Measurements from ENCODE around the gene RILPL2.
A peak's percentile ranks its signal among the peaks of the same experiment; 100 is the strongest.
"Not testable (repeated sequence)": the region's sequence is repeated elsewhere in the genome, so short reads cannot be mapped to it uniquely, and the experiment has no call there.

The RILPL2 gene

DNA sequence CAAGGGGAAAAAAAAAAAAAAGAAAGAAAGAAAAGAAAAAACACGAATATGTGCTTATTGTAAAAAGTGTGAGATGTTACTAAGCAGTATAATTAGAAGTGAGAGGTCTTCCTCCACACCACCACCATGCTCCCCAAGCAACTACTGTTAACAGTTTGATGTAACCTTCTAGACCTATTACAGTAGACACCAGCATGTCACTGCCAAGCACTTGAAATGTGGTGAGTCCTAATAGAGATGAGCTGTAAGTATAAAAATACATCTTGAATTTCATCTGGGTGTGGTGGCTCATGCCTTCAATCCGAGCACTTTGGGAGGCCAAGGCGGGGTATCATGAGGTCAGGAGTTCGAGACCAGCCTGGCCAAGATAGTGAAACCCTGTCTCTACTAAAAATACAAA lies 13.4 kb upstream of the RILPL2 start:
- no peak for DNase-seq (ENCODE audit: low spot score)

DNA sequence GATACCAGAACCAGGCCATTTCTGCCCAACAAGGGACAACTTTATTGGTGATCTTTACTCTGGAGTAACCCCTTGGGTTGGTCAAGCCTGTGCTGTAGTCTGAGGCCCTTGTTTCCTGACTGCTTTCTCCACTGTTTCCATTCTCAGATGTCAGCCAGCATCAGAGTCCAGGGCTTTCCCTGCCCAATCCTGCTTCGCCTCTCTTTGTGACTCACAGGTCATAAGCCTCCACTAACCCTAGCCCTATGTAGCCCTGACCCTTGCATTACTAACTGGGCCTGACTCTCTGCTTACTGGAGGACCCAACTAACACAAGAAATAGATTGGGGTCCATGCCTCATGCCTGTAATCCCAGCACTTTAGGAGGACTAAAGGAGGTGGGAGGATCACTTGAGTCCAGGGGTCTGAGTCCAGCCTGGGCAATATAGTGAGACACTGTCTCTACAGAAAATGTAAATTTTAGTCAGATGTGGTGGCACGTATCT lies 12.8 kb upstream of the RILPL2 start:
- DNase-seq (ENCODE audit: low spot score): no peak

DNA sequence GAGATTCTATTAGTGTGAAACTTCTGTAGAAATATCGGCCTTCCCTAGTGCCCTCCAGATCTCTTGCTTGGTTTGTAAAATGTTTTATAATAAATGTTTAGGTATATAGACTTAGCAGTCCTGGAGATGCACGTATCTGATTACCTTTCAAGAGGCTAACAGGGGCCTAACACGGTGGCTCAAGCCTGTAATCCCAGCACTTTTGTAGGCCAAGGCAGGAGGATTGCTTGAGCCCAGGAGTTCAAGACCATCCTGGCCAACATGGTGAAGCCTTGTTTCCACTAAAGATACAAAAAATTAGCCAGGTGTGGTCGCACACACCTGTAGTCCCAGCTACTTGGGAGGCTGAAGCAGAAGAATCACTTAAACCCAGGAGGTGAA lies 9.8 kb upstream of the RILPL2 start:
- DNase-seq (ENCODE audit: low spot score): no peak

DNA sequence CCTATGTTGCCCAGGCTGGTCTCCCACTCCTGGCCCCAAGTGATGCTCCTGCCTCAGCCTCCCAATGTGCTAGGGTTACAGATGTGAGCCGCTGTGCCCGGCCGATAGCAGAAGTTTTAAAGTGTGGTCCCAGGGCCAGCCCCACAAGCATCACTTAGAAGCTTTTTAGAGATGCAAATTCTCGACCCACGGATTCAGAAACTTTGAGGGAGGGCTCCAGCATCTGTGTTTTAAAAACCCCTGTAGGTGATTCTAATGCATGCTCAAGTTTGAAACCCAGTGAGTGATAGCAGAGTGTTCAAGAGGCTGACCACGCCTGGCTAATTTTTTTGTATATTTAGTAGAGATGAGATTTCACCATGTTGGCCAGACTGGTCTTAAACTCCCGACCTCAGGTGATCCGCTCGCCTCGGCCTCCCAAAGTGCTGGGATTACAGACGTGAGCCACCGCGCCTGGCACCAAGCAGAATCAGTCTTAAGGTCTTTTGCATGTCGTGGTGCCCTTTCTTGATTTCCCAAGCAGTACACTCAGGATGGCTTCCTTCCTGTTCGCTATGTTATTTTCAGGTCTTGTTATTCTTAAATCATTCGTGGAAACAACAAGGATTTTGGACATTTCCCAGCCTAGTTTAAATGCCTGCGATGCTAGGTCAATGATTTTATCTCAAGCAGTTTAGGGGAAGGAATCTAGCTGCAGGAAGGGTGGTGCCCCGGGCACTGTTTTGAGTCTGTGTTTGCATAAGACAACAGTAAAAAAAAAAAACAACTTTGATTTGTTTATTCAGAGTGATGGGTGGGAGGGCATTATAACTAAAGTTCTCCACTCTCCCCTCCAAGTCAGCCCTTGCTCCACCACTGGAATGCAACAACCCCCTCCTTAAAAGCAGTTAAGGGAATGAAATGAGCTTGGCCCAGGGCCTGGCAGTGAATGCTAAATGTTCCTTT lies 9.2 kb upstream of the RILPL2 start:
- no peak for DNase-seq (ENCODE audit: low spot score)

DNA sequence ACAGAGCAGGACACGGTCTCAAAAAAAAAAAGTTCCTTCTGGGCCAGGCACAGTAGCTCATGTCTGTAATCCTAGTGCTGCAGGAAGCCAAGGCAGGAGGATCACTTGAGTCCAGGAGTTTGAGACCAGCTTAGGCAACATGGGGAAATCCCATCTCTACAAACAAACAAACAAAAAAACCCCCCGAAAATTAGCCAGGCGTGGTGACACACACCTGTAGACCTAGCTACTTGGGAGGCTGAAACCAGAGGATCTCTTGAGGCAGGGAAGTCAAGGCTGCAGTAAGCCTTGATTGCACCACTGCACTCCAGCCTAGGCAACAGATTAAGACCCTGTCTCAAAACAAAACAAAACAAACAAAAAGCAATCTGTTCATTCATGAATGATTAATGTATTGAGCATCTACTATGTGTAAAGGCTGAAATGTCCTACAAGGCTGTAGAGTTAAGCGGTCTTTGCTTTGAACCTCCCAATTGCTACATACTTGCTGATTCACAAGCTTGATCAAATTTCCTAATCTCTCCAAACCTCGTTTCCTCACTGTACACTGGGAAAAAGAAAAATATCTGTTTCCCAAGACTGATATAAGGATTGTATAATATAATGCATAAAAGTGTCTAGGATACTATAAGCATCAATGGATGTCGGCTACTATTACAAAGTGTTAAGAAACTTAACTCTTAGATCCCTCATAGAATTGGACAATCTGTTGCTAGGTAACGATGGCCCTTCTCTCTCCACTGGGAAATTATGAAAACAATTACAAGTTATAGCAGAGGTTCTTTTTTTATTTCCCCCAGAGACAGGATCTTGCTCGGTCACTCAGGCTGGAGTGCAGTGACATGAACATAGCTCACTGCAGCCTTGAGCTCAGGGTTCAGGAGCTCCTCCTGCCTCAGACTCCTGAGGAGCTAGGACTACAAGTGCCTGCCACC lies 7.9 kb upstream of the RILPL2 start:
- DNase-seq (ENCODE audit: low spot score): no peak

DNA sequence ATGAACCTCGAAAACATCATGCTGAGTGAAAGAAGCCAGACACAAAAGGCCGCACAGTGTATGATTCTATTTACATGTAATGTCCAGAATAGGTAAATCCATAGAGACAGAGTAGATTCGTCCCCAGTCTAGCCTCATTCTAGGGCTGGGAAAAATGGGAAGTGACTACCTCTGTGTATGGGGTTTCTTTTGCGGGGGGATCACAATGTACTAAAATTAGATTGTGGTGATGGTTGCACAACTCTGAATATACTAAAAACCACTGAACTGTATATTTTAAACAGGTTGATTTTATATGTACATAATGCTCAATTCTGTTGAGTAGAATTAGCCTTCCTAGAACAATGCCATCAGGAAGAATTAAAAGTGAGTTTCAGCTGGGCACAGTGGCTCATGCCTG lies 6.3 kb upstream of the RILPL2 start:
- no peak for DNase-seq (ENCODE audit: low spot score)

DNA sequence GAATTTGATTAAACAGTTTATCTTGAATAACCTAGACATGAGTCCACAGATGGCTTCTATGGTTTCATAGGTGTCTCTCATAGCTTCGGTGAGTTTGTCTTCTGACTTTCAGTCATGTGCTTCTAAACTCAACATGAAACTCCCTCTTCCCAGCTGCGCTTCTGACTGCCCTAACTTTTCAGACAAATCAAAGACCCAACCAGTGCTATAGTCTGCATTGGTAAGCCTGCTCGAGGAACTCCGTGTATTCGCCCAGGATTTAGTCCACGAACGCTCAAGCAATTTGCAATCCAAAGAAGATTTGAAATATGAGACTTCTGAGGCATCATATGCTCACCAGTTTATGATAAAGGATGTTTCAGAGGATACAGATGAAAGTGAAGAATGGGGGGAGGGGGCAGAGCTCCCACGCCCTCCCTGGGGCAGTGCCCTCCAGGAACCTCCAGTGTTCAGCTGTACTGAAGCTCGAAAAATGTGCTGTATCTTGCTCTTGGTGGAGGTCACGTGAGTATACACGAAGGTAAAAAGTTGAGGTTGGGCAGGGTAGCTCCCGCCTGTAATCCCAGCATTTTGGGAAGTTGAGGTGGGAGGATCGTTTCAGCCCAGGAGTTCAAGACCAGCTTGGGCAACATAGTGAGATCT lies 5.2 kb upstream of the RILPL2 start:
- no peak for DNase-seq (ENCODE audit: low spot score)

DNA sequence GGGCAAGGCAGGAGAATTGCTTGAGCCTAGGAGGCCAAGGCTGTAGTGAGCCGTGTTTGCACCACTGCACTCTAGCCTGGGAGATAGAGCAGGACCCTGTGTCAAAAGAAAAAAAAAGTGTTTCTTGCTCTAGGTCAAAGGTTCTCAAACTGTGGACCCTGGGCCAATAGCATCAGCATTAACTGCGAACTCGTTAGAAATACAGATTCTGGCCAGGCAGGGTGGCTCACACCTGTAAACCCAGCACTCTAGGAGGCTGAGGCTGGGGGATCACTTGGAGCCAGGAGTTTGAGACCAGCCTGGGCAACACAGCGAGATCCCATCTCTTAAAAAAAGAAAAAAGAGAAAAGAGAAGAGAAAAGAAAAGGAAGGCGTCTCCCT lies 858 bp downstream of the RILPL2 start:
- DNase-seq (ENCODE audit: low spot score): no peak

DNA sequence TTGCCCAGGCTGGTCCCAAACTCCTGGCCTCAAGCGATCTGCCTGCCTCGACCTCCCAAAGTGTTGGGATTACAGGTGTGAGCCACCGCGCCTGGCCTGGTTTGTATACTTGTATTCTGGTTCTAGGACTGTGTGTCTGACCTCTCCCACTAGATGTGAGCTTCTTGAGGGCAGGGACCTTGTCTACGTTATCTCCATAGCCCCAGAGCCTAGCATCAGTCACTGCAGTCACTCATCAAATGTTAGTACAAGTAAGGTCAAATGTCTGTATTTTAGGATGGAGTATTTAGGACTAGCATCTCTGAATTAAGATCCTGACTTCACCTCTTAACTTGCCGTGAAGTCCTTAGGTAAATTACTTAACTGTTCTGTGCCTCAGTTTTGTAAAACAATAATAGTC lies 2.9 kb downstream of the RILPL2 start:
- DNase-seq (ENCODE audit: low spot score): no peak

DNA sequence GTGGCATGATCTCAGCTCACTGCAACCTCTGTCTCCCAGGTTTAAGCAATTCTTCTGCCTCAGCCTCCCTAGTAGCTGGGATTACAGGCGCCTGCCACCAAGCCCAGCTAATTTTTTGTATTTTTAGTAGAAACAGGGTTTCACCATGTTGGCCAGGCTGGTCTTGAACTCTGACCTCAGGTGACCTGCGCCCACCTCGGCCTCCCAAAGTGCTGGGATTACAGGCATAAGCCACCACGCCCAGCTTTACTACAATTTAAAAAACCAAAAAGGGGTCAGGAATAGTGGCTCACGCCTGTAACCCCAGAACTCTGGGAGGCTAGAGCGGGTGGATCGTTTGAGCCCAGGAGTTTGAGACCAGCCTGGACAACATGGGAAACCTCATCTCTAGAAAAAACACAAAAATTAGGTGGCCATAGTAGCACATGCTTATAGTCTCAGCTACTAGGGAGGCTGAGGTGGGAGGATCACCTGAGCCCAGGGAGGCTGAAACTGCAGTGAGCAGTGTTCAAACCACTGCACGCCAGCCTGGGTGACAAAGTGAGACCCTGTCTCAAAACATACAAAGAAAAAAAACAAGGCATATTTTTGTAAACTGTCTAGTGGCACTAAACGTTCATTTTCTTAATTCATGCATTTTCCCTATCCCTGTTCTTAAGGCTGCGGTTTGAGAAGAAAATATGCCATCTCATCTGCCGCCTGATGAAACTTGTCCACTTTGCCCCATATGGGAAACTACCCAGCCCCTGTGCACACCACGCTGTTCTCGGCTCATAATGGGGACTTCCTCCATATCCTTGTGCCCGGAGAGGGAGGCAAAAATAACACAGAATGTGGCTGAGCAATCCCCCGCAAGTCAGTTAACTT lies 4.3 kb downstream of the RILPL2 start:
- not testable (repeated sequence) for DNase-seq (ENCODE audit: low spot score)

DNA sequence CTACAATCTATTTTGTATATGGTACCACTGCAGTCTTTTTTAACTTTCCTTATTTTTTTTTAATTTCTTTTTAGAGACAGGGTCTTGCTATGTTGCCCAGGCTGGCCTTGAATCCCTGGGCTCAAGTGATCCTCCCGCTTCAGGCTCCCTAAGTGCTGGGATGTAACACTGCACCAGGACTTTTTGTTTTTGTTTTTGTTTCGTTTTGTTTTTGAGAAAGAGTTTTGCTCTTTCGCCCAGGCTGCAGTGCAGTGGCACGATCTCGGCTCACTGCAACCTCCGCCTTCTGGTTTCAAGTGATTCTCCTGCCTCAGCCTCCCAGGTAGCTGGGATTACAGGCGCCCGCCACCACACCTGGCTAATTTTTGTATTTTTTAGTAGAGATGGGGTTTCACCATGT lies 7.4 kb downstream of the RILPL2 start:
- not testable (repeated sequence) for DNase-seq (ENCODE audit: low spot score)

DNA sequence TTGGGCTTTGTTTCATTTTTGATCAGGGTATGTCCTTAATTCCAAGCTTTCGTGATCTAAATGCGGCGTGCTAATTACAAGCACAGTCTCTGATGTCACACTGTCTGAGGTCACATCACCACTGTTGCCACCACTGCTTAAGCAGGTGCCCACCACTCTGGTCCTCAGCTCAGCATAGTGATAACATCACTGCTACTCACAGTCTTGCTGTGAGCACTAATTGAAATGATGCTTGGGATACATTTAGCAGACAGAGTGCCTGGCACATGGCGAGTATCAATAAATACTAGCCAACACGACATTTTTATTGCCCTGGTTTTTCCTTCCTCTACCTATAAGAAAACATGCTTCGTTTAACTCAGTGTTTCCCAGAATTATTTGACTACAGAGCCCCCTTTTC lies 7.9 kb downstream of the RILPL2 start:
- no peak for DNase-seq (ENCODE audit: low spot score)

DNA sequence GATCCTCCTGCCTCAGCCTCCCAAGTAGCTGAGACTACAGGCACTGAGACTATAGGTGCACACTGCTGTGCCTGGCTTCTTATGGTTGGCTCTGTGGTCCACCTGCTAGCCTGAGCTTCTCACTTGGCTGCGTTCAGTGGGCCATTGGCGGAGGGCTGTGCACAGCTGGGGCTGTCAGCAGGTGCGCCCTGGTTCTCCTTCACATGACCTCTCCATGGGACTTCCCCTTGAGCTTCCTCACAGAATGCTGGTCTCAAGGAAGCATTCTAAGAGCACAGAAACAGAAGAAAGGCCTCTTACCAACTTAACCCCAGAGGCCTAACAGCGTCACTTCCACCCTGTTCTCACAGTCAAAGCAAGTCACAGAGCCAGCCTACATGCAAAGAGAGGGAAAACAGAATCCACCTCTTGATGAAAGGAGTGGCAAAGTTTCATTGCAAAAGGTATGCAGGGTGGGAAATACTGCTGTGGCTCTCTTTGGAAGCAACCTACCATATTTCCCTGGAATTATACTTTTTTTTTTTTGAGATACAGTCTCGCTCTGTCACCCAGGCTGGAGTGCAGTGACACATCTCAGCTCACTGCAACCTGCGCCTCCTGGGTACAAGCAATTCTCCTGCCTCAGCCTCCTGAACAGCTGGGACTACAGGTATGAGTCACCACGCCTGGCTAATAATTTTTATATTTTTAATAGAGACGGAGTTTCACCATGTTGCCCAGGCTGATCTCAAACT lies 9.3 kb downstream of the RILPL2 start:
- DNase-seq (ENCODE audit: low spot score): peak; percentile 97

DNA sequence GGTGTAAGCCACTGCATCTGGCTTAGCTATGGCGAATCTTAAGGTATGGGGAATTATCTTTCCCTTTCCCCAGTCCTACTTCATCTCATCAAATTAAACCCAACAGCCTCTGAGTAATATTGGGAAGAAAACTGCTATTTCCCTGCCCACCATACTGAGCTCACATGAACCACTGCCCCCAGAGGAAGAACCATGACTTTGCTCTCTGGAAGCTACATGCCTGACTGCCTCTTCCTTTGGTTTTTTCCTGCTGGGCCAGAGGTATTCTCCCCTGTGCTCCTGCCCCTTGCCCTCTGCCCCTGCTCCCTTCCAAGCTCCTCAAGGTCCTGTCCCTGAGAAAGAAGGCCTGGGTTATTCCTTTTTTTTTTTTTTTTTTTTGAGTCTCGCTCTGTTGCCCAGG lies 15.2 kb downstream of the RILPL2 start:
- DNase-seq (ENCODE audit: low spot score): no peak

DNA sequence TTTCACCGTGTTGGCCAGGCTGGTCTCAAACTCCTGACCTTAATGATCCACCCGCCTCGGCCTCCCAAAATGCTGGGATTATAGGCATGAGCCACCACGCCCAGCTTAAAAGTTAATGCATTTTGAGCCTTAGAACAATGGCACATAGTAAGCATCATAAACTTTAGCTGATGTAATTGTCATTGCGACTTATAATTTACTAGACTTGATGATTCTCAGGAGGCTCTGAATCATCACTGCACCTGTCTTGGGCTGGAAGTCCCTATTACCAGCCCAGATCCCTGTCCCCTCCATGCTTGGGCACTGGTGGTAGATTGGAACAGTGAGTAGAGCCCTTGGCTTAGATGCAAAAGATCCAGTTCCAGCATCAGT lies 26.5 kb downstream of the RILPL2 start:
- DNase-seq (ENCODE audit: low spot score): no peak

DNA sequence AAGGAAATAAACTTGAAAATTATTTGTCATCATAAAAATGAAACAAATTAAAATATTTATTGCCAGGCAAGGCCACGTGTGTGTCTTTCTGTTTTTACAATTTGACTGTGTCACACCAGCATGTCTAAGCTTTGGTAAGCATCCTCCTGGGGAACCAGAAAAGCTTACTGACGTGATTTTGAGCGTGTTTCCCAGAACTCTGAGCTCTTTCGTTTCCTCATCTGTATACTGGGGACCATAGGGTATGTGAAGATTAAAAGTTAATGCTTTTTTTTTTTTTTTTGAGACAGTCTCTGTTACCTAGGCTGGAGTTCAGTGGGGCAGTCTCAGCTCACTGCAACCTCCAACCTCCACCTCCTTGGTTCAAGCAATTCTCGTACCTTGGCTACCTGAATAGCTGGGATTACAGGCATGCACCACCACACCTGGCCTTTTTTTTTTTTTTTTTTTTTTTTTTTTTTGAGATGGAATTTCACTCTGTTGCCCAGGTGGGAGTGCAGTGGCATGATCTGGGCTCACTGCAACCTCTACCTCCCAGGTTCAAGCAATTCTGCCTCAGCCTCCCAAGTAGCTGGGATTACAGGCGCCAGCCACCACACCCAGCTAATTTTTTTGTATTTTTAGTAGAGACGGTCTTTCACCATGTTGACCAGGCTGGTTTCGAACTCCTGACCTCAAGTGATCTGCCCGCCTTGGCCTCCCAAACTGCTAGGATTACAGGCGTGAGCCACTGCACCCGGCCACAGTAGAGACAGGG lies 27.0 kb downstream of the RILPL2 start:
- DNase-seq (ENCODE audit: low spot score): not testable (repeated sequence)

DNA sequence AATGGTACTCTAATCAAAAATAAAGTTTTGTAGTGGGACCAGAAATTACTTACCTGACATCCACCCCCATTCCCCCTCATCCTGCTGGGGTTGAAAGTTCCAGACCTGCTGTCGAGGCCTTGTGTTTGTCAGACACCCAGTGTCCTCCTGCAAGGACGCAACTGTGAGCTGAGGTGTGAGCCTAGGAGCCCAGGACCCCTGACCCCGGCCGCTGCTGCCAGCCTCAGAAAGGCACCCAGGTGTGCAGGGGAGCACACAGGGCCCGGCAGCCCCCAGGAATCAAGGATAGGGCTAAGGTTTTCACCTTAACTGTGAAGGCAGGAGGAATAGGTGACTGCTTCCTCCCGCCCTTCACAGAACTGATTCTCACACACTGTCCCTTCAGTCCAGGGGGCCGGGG lies 27.9 kb downstream of the RILPL2 start:
- not testable (repeated sequence) for DNase-seq (ENCODE audit: low spot score)

DNA sequence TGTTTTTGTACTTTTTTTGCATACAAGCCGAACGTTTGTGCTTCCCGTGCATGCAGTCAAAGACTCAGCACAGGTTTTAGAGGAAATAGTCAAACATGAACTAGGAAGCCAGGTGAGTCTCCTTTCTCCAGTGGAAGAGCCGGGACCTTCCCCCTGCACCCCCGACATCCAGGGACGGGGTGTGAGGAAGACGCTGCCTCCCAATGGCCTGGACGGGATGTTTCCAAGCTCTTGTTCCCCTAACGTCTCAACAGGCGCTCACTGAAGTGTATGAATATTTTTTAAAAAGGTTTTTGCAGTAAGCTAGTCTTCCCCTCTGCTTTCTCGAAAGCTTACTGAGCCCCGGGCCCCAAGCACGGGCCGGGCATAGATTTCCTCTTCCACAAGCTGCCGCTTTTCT lies 28.6 kb downstream of the RILPL2 start:
- not testable (repeated sequence) for DNase-seq (ENCODE audit: low spot score)

DNA sequence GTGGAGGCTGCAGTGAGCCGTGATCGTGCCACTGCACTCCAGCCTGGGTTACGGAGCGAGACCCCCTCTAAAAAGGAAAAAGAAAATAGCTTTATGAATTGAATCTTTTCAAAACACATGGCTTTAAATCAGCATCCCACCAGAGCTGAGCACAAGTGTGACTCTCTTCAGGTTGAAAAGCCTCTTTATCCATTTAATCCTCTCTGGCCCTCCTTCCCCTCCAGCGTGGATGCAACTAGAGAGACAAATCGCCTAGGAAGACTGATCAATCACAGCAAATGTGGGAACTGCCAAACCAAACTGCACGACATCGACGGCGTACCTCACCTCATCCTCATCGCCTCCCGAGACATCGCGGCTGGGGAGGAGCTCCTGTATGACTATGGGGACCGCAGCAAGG lies 29.2 kb downstream of the RILPL2 start:
- DNase-seq (ENCODE audit: low spot score): not testable (repeated sequence)

DNA sequence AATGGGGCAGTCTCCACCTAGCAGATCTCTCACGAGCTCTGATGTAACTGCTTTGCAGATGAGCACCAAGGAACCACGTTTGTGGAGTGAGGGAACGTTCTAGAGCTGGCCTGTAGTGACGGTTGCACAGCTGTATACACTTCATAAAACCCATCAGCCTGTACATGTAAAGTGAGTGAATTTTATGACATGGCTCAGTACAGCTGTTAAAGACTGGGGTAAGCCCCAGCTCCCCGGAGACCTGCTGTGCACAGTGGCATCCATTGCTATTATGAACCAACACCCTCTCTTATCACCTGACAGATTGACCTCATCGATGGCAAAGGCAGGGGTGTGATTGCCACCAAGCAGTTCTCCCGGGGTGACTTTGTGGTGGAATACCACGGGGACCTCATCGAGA lies 31.9 kb downstream of the RILPL2 start:
- no peak for DNase-seq (ENCODE audit: low spot score)
